Ishikawa (cell line): Measurements from ENCODE around the gene COQ5.

Experiments
- CREB1 ChIP-seq: IDR thresholded peaks from 2 replicates; pipeline ENCODE4 v1.6.1; 2012; ENCODE audit warnings: low read depth
- USF1 ChIP-seq: IDR thresholded peaks from 2 replicates; pipeline ENCODE4 v1.6.1; 2012
- YY1 ChIP-seq: IDR thresholded peaks from 2 replicates; pipeline ENCODE4 v1.6.1; 2012; ENCODE audit warnings: low read depth
- TF ChIP-seq, protein P1 (sequence below): IDR thresholded peaks from 2 replicates; pipeline ENCODE4 v1.6.1; 2012

GRCh38 chr12:120489018-120489417, 39.9 kb downstream of the COQ5 start:
- TF ChIP-seq, protein P1, sequence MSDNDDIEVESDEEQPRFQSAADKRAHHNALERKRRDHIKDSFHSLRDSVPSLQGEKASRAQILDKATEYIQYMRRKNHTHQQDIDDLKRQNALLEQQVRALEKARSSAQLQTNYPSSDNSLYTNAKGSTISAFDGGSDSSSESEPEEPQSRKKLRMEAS, result no peak
- TF ChIP-seq YY1 (no peak), USF1 (no peak), CREB1 (no peak)
